Stimulated activated CD4-positive, alpha-beta T cell treated with anti-CD3 and anti-CD28 coated beads, Interleukin-4, amount 100 ng/mL, for 24 hours (primary cell): ENCODE results near the gene HYAL1.
A peak's percentile ranks its signal among the peaks of the same experiment; 100 is the strongest.

Experiments
- DNase-seq: peaks from one replicate; pipeline ENCODE4 v3.0.0-alpha.2; 2020

The HYAL1 gene

GRCh38 chr3:50303013-50303815 is at the start of gene HYAL1:
HYAL1 (minus strand) TSS chr3:50303574; CDS start chr3:50302956, 618 bp downstream.
- DNase-seq: no peak

GRCh38 chr3:50352781-50353180 is 49.4 kb upstream of the HYAL1 start:
- DNase-seq: no peak

- no peak for DNase-seq
Measured at GRCh38 chr3:50351323-50351697, 47.9 kb upstream of the HYAL1 start.

GRCh38 chr3:50350527-50351322 is 47.4 kb upstream of the HYAL1 start, which contains the start of the genes CYB561D2 and NPRL2:
CYB561D2 (plus strand) TSS chr3:50350862; CDS start chr3:50351434, 572 bp downstream.
NPRL2 (minus strand) TSS chr3:50350775; CDS start chr3:50350652, 123 bp downstream.
- peak; percentile 99 for DNase-seq

GRCh38 chr3:50350213-50350526 is 46.8 kb upstream of the HYAL1 start:
- DNase-seq: no peak

GRCh38 chr3:50347187-50347813 is 43.9 kb upstream of the HYAL1 start:
- DNase-seq: peak; percentile 80

GRCh38 chr3:50345586-50346234 is 42.3 kb upstream of the HYAL1 start, which contains the start of gene ZMYND10:
ZMYND10 (minus strand) TSS chr3:50345732; CDS start chr3:50345579, 153 bp downstream.
- peak; percentile 76 for DNase-seq

- DNase-seq: no peak
Measured at GRCh38 chr3:50345008-50345407, 41.6 kb upstream of the HYAL1 start.

GRCh38 chr3:50342813-50343633 is 39.6 kb upstream of the HYAL1 start:
- DNase-seq: no peak

GRCh38 chr3:50341996-50342650 is 38.7 kb upstream of the HYAL1 start:
- DNase-seq: no peak

- DNase-seq: no peak
Measured at GRCh38 chr3:50341537-50341936, 38.2 kb upstream of the HYAL1 start.

GRCh38 chr3:50340448-50341329 is 37.3 kb upstream of the HYAL1 start, which contains the start of gene RASSF1:
RASSF1 (minus strand) TSS chr3:50340836; CDS start chr3:50340805, 31 bp downstream.
- DNase-seq: peak; percentile 71

- DNase-seq: no peak
Measured at GRCh38 chr3:50340147-50340447, 36.7 kb upstream of the HYAL1 start.

GRCh38 chr3:50339485-50340146 is 36.2 kb upstream of the HYAL1 start:
- no peak for DNase-seq

GRCh38 chr3:50338965-50339364 is 35.6 kb upstream of the HYAL1 start:
- DNase-seq: no peak

- peak; percentile 97 for DNase-seq
Measured at GRCh38 chr3:50337175-50337861, 33.9 kb upstream of the HYAL1 start.

GRCh38 chr3:50336452-50337174 is 33.2 kb upstream of the HYAL1 start:
- DNase-seq: peak; percentile 62

GRCh38 chr3:50334339-50335075 is 31.1 kb upstream of the HYAL1 start:
- DNase-seq: no peak
